Cardiac fibroblast (primary cell): ENCODE data around the gene OR51B4.

Source experiments
- DNase-seq, 2 donors: peaks; one replicate each; pipeline versions ENCODE4 v3.0.0 to v3.0.0-alpha.2; 2010; ENCODE audit warnings: low read depth in 2 of 2
- H3K4me3 ChIP-seq, 2 donors: replicated peaks in 1 of 2; 1 replicate in 1 of 2; 2 replicates in 1 of 2; pipeline ENCODE4 v1.5.1; 2011; ENCODE audit warnings: low read depth in 2 of 2, low read length in 2 of 2, mild to moderate bottlenecking in 2 of 2, moderate library complexity in 1 of 2
- CTCF ChIP-seq: IDR thresholded peaks from one replicate; pipeline ENCODE4 v1.5.1; 2011; ENCODE audit warnings: low read depth, mild to moderate bottlenecking, low read length, inconsistent platforms

OR51B4 gene

GRCh38 chr11:5274395-5274794 lies 27.4 kb downstream of the OR51B4 start:
- no peak overlapping the region for H3K4me3 ChIP-seq
- TF ChIP-seq CTCF, result no peak
- DNase-seq, result peak in 1 of 2 donors; percentile 27

- no peak for DNase-seq
- no peak for TF ChIP-seq CTCF
- no peak overlapping the region for H3K4me3 ChIP-seq
These were observed 29.2 kb downstream of the OR51B4 start for GRCh38 chr11:5272395-5273017.

GRCh38 chr11:5269715-5270147 lies 32.0 kb downstream of the OR51B4 start, which contains the start of gene HBE1:
Gene HBE1 (minus strand): TSS chr11:5269945. CDS start chr11:5269890, 55 bp downstream.
- no peak within 1 kb of the TSS for H3K4me3 ChIP-seq
- no peak for DNase-seq

GRCh38 chr11:5267033-5267563 lies 34.6 kb downstream of the OR51B4 start:
- no peak overlapping the region for H3K4me3 ChIP-seq
- TF ChIP-seq CTCF, result no peak
- no peak for DNase-seq

More at GRCh38 chr11:5269715-5270147, 32.0 kb downstream of the OR51B4 start, which contains the start of gene HBE1:
- TF ChIP-seq CTCF, result no peak

- H3K4me3 ChIP-seq, result no peak overlapping the region
- no peak for TF ChIP-seq CTCF
- no peak for DNase-seq
These were observed 35.1 kb downstream of the OR51B4 start for GRCh38 chr11:5266609-5267008.

- no peak for DNase-seq
- TF ChIP-seq CTCF, result no peak
- H3K4me3 ChIP-seq, result no peak overlapping the region
These were observed 35.9 kb downstream of the OR51B4 start for GRCh38 chr11:5265832-5266231.
